Measurements from ENCODE around the gene TMOD4.

DNA sequence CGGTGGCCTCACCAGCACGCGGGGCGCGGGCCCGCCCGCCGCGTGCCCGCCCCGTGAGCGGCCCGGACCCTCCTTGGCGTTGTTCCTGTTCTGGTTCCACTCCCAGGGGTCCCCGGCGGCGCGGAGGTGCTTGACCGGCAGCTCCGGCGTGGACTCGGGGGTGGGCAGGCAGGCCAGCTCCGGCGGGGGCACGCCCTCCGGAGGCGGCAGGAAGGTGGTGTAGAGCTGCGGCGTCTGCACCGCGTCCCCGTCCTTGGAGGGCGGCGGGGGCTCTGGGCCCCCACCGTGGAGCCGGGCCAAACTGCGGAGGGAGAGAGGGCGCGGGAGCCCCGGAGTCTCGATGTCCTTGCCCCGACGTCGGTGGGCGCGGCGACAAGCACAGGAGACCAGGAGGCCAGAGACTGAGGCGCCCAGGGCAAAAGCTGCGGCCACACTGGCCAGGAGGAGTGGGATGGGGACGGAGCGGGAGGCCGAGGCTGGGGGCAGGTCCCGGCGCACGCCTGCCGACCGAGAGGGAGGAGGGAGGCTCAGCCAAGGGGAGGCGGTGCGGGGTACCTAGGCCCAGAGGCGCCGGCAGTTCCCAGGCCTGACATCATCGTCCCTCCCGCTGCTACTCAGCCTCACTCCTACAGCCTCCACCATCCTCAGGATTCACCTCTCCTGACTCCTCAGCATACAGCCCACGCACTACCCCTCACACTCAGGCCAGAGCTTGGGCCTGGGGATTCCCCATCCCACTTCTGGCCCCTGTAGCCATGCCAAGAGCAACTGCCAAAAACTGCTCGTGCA, 42.6 kb downstream of the TMOD4 start:
- TF ChIP-seq, protein P1, sequence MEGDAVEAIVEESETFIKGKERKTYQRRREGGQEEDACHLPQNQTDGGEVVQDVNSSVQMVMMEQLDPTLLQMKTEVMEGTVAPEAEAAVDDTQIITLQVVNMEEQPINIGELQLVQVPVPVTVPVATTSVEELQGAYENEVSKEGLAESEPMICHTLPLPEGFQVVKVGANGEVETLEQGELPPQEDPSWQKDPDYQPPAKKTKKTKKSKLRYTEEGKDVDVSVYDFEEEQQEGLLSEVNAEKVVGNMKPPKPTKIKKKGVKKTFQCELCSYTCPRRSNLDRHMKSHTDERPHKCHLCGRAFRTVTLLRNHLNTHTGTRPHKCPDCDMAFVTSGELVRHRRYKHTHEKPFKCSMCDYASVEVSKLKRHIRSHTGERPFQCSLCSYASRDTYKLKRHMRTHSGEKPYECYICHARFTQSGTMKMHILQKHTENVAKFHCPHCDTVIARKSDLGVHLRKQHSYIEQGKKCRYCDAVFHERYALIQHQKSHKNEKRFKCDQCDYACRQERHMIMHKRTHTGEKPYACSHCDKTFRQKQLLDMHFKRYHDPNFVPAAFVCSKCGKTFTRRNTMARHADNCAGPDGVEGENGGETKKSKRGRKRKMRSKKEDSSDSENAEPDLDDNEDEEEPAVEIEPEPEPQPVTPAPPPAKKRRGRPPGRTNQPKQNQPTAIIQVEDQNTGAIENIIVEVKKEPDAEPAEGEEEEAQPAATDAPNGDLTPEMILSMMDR (IDR thresholded peaks at IDR 0.05) = no peak
- TF ChIP-seq POLR2A (IDR thresholded peaks at IDR 0.05) = no peak
